Vagina (tissue), 2 donors: Measurements from ENCODE around the gene ATP2C2. TPM values are rescaled to one million over a fixed set of nuclear protein-coding genes. Genes with fewer than 3 reads are reported as not detected.
A peak's percentile ranks its signal among the peaks of the same experiment; 100 is the strongest.

ENCODE experiments used
- DNase-seq, 2 donors: peaks; one replicate each; pipeline ENCODE4 v3.0.0-alpha.2; 2017; ENCODE audit errors: extremely low spot score in 2 of 2
- H3K27ac ChIP-seq: fragments of 200-600 bp; sonication (generic); one replicate; pipeline ENCODE4 v1.5.1; 2019
- H3K27me3 ChIP-seq: fragments of 200-600 bp; sonication (generic); one replicate; pipeline ENCODE4 v1.5.1; 2019
- H3K36me3 ChIP-seq, 2 donors: fragments of 200-600 bp; sonication (generic); one replicate each; pipeline ENCODE4 v1.5.1; 2017 to 2019
- H3K4me1 ChIP-seq: fragments of 200-600 bp; sonication (generic); one replicate; pipeline ENCODE4 v1.5.1; 2019
- H3K4me3 ChIP-seq, 2 donors: fragments of 200-600 bp; sonication (generic); 1 replicate in 1 of 2; 2 replicates in 1 of 2; pipeline ENCODE4 v1.5.1; 2016 to 2019
- H3K9me3 ChIP-seq: fragments of 200-600 bp; sonication (generic); one replicate; pipeline ENCODE4 v1.5.1; 2019
- CTCF ChIP-seq, 3 experiments: fragments of 450-650 bp in 2 of 3; fragments of 200-600 bp in 1 of 3; sonication (generic) in 1 of 3; IDR thresholded peaks; one replicate each; pipeline ENCODE4 v1.5.1; 2017 to 2019; ENCODE audit warnings: antibody characterized with exemption in 3 of 3, mild to moderate bottlenecking in 2 of 3, moderate library complexity in 2 of 3
- POLR2A ChIP-seq, 2 donors: fragments of 450-650 bp; IDR thresholded peaks; one replicate each; pipeline ENCODE4 v1.6.1; 2017; ENCODE audit warnings: antibody characterized with exemption in 2 of 2, mild to moderate bottlenecking in 2 of 2, moderate library complexity in 2 of 2
- POLR2AphosphoS5 ChIP-seq, 2 donors: sonication (generic); formaldehyde crosslinking; IDR thresholded peaks; one replicate each; pipeline ENCODE4 v1.9.0; 2017; ENCODE audit warnings: antibody characterized with exemption in 2 of 2, mild to moderate bottlenecking in 2 of 2, low read depth in 1 of 2; ENCODE audit not compliant: insufficient read depth in 1 of 2
- intact Hi-C: fragments of 100-400 bp; cut with DNase I; formaldehyde crosslinking; loops from one replicate; pipeline ENCODE4 v1.15.1; 2023
- total RNA-seq: library from RNA; depleted of rRNA; stranded (reverse); fragments of >200 nt; gene quantifications from one replicate; pipeline ENCODE4 v1.2.3, GENCODE V29; 2016

The ATP2C2 gene
- total RNA-seq, 1 donor from 2014 or later: 35.1 TPM

- H3K27ac ChIP-seq: no peak overlapping the region
- no peak for TF ChIP-seq CTCF (IDR thresholded peaks at IDR 0.05)
- no peak for TF ChIP-seq POLR2AphosphoS5 (IDR thresholded peaks at IDR 0.05; ENCODE audit: insufficient read depth in 1 of 2, low read depth in 1 of 2)
- no peak for TF ChIP-seq POLR2A (IDR thresholded peaks at IDR 0.05)
- no peaks in the 10 kb centered on the region for H3K9me3 ChIP-seq
- H3K4me3 ChIP-seq: no peak overlapping the region
- peaks cover 4% of the 10 kb centered on the region for H3K4me1 ChIP-seq
- H3K36me3 ChIP-seq: peaks cover 0 to 31% of the 10 kb centered on the region in 2 donors
- intact Hi-C loops: loop anchor here (10.0 kb wide), 1 partner anchor 522 kb away; the partner anchor contains the start of gene NECAB2
- no peaks in the 10 kb centered on the region for H3K27me3 ChIP-seq
- peak; percentile 67 to 77 for DNase-seq
Observed at GRCh38 chr16:84486551-84487235, 118.4 kb downstream of the ATP2C2 start.

GRCh38 chr16:84487358-84487757 lies 119.0 kb downstream of the ATP2C2 start:
- peak in 1 of 2 donors; percentile 55 for DNase-seq
- no peak overlapping the region for H3K27ac ChIP-seq
- intact Hi-C loops: loop anchor here (10.0 kb wide), 1 partner anchor 523 kb away; the partner anchor contains the start of gene NECAB2
- H3K4me1 ChIP-seq: peaks cover 4% of the 10 kb centered on the region
- no peak overlapping the region for H3K4me3 ChIP-seq
- H3K27me3 ChIP-seq: no peaks in the 10 kb centered on the region
- TF ChIP-seq POLR2A (IDR thresholded peaks at IDR 0.05) (no peak), POLR2AphosphoS5 (IDR thresholded peaks at IDR 0.05; ENCODE audit: insufficient read depth in 1 of 2, low read depth in 1 of 2) (no peak), CTCF (IDR thresholded peaks at IDR 0.05) (no peak)
- no peaks in the 10 kb centered on the region for H3K9me3 ChIP-seq
- peaks cover 0 to 36% of the 10 kb centered on the region in 2 donors for H3K36me3 ChIP-seq

GRCh38 chr16:84489131-84489530 lies 120.8 kb downstream of the ATP2C2 start:
- H3K27ac ChIP-seq: no peak overlapping the region
- peaks cover 0 to 43% of the 10 kb centered on the region in 2 donors for H3K36me3 ChIP-seq
- H3K4me3 ChIP-seq: no peak overlapping the region
- no peaks in the 10 kb centered on the region for H3K9me3 ChIP-seq
- TF ChIP-seq POLR2AphosphoS5 (IDR thresholded peaks at IDR 0.05; ENCODE audit: insufficient read depth in 1 of 2, low read depth in 1 of 2) (no peak), POLR2A (IDR thresholded peaks at IDR 0.05) (no peak), CTCF (IDR thresholded peaks at IDR 0.05) (no peak)
- DNase-seq: peak; percentile 19 to 76
- H3K4me1 ChIP-seq: peaks cover 4% of the 10 kb centered on the region
- intact Hi-C loops: loop anchor here (10.0 kb wide), 1 partner anchor 524 kb away; the partner anchor contains the start of gene NECAB2
- H3K27me3 ChIP-seq: no peaks in the 10 kb centered on the region

- no peaks in the 10 kb centered on the region for H3K9me3 ChIP-seq
- no peak for DNase-seq
- no peak overlapping the region for H3K4me3 ChIP-seq
- no peak overlapping the region for H3K27ac ChIP-seq
- no peaks in the 10 kb centered on the region for H3K27me3 ChIP-seq
- intact Hi-C loops: no loop called here
- no peaks in the 10 kb centered on the region for H3K4me1 ChIP-seq
- H3K36me3 ChIP-seq: peaks cover 0 to 59% of the 10 kb centered on the region in 2 donors
- TF ChIP-seq POLR2AphosphoS5 (IDR thresholded peaks at IDR 0.05; ENCODE audit: insufficient read depth in 1 of 2, low read depth in 1 of 2): no peak
- no peak for TF ChIP-seq CTCF (IDR thresholded peaks at IDR 0.05)
- no peak for TF ChIP-seq POLR2A (IDR thresholded peaks at IDR 0.05)
Observed at GRCh38 chr16:84495506-84495905, 127.2 kb downstream of the ATP2C2 start.

GRCh38 chr16:84496991-84497390 lies 128.7 kb downstream of the ATP2C2 start:
- Histone ChIP-seq H3K27me3 (no peaks in the 10 kb centered on the region), H3K4me1 (peaks cover 6% of the 10 kb centered on the region), H3K27ac (no peak overlapping the region), H3K9me3 (no peaks in the 10 kb centered on the region), H3K36me3 (peaks cover 0 to 57% of the 10 kb centered on the region in 2 donors), H3K4me3 (no peak overlapping the region)
- TF ChIP-seq CTCF (IDR thresholded peaks at IDR 0.05): no peak
- no peak for TF ChIP-seq POLR2AphosphoS5 (IDR thresholded peaks at IDR 0.05; ENCODE audit: insufficient read depth in 1 of 2, low read depth in 1 of 2)
- no peak for TF ChIP-seq POLR2A (IDR thresholded peaks at IDR 0.05)
- DNase-seq: no peak
- intact Hi-C loops: no loop called here
